K562 (cell line): Measurements from ENCODE around the gene ACAP3. TPM values are rescaled to one million over a fixed set of nuclear protein-coding genes. Genes with fewer than 3 reads are reported as not detected.

ENCODE experiments used
- CBX3 ChIP-seq, 2 experiments: IDR thresholded peaks; 1 replicate in 1 of 2; 2 replicates in 1 of 2; pipeline ENCODE4 v1.6.1; 2012; ENCODE audit warnings: inconsistent platforms in 2 of 2, low read length in 2 of 2, borderline replicate concordance in 1 of 2, control low read depth in 1 of 2
- CEBPG ChIP-seq, 3 experiments: fragments of 200-800 bp in 1 of 3; sonication (Bioruptor generic) in 1 of 3; sonication (generic) in 1 of 3; formaldehyde crosslinking in 1 of 3; IDR thresholded peaks in 2 of 3; conservative IDR thresholded peaks in 1 of 3; 2 replicates each; pipeline versions ENCODE4 v1.6.1 to v1.8.0; 2016 to 2022; ENCODE audit warnings: missing compliant biosample characterization in 2 of 3, missing genetic modification characterization in 2 of 3, mild to moderate bottlenecking in 1 of 3, missing genetic modification reagents in 1 of 3
- CTCF ChIP-seq, 3 experiments: IDR thresholded peaks in 2 of 3; conservative IDR thresholded peaks in 1 of 3; 2 replicates each; pipeline ENCODE4 v1.5.1; 2011 to 2012; ENCODE audit warnings: low read length in 3 of 3, mild to moderate bottlenecking in 3 of 3, control low read depth in 2 of 3, improper control_type of control experiment in 1 of 3, inconsistent platforms in 1 of 3, low read depth in 1 of 3, mixed read lengths in 1 of 3, moderate library complexity in 1 of 3; ENCODE audit not compliant: insufficient read depth in 2 of 3
- FOS ChIP-seq: IDR thresholded peaks from 3 replicates; pipeline ENCODE4 v1.6.1; 2011; ENCODE audit not compliant: insufficient read length; ENCODE audit errors: extremely low read depth
- FOXM1 ChIP-seq, 2 experiments: fragments of 450-650 bp in 1 of 2; sonication (generic) in 1 of 2; formaldehyde crosslinking in 1 of 2; IDR thresholded peaks; 2 replicates each; pipeline versions ENCODE4 v1.6.1 to v1.9.0; 2017 to 2022; ENCODE audit warnings: low read depth in 2 of 2, mild to moderate bottlenecking in 2 of 2, missing genetic modification reagents in 1 of 2, moderate library complexity in 1 of 2
- HLTF ChIP-seq: fragments of 450-650 bp; IDR thresholded peaks from 2 replicates; pipeline ENCODE4 v1.6.1; 2016
- KDM1A ChIP-seq, 2 experiments: fragments of 450-650 bp; IDR thresholded peaks; 2 replicates each; pipeline ENCODE4 v1.6.1; 2016; ENCODE audit warnings: mild to moderate bottlenecking in 2 of 2
- LCOR ChIP-seq: sonication (generic); formaldehyde crosslinking; IDR thresholded peaks from 2 replicates; pipeline ENCODE4 v1.8.0; 2022; ENCODE audit warnings: mild to moderate bottlenecking, missing genetic modification reagents
- NR0B1 ChIP-seq: fragments of 450-650 bp; IDR thresholded peaks from one replicate; pipeline ENCODE4 v1.6.1; 2018; ENCODE audit warnings: mild to moderate bottlenecking, moderate library complexity; ENCODE audit not compliant: partially characterized antibody
- PCBP1 ChIP-seq: fragments of 200-400 bp; formaldehyde crosslinking; IDR thresholded peaks from 2 replicates; pipeline ENCODE4 v1.6.1; 2018; ENCODE audit warnings: mild to moderate bottlenecking, low read depth, low read length; ENCODE audit not compliant: poor library complexity, severe bottlenecking
- PRDM10 ChIP-seq: fragments of 450-650 bp; IDR thresholded peaks from 2 replicates; pipeline ENCODE4 v1.6.1; 2018; ENCODE audit not compliant: partially characterized antibody
- RBFOX2 ChIP-seq: fragments of 200-400 bp; formaldehyde crosslinking; IDR thresholded peaks from 2 replicates; pipeline ENCODE4 v1.6.1; 2017; ENCODE audit warnings: low read depth, mild to moderate bottlenecking, low read length, moderate library complexity
- SMARCA5 ChIP-seq: fragments of 450-650 bp; IDR thresholded peaks from 2 replicates; pipeline ENCODE4 v1.6.1; 2016
- SNRNP70 ChIP-seq: fragments of 200-400 bp; formaldehyde crosslinking; optimal IDR thresholded peaks from 2 replicates; pipeline ENCODE3; 2017; ENCODE audit warnings: low read depth, low read length
- TAF15 ChIP-seq: fragments of 200-400 bp; formaldehyde crosslinking; IDR thresholded peaks from 2 replicates; pipeline ENCODE4 v1.6.1; 2017; ENCODE audit warnings: mild to moderate bottlenecking, low read depth, low read length, moderate library complexity
- TBP ChIP-seq: optimal IDR thresholded peaks from 2 replicates; pipeline ENCODE3; 2011; ENCODE audit warnings: low read depth, low read length, improper control_type of control experiment
- TEAD2 ChIP-seq: fragments of 450-650 bp; IDR thresholded peaks from 2 replicates; pipeline ENCODE4 v1.6.1; 2016; ENCODE audit warnings: missing genetic modification characterization, control low read depth, missing compliant biosample characterization
- TSC22D4 ChIP-seq: fragments of 450-650 bp; IDR thresholded peaks from 2 replicates; pipeline ENCODE4 v1.6.1; 2016; ENCODE audit warnings: missing genetic modification characterization, missing biosample characterization, control low read depth
- ZBED1 ChIP-seq: IDR thresholded peaks from 2 replicates; pipeline ENCODE4 v1.6.1; 2014
- ZEB2 ChIP-seq: fragments of 450-650 bp; IDR thresholded peaks from 2 replicates; pipeline ENCODE4 v1.6.1; 2016
- ZNF184 ChIP-seq: sonication (generic); formaldehyde crosslinking; IDR thresholded peaks from 2 replicates; pipeline ENCODE4 v1.5.0; 2020; ENCODE audit warnings: missing genetic modification reagents
- ZNF24 ChIP-seq: fragments of 450-650 bp; IDR thresholded peaks from 2 replicates; pipeline ENCODE4 v1.6.1; 2016
- ZNF785 ChIP-seq: fragments of 250-450 bp; sonication (Bioruptor Pico); IDR thresholded peaks from 2 replicates; pipeline ENCODE4 v1.4.0; 2020; ENCODE audit warnings: mild to moderate bottlenecking
- polyA plus RNA-seq, 8 experiments: library from polyadenylated mRNA; depleted of rRNA in 4 of 8; stranded (reverse) in 5 of 8; unstranded in 3 of 8; fragments of >200 nt; fragmentation: Nextera tagmentation in 2 of 8; fragmentation: Illumina TruSeq in 1 of 8; extraction: Ambion mirVana in 2 of 8; extraction: Trizol in 1 of 8; gene quantifications; 2 replicates each; pipeline versions ENCODE4 v1.2.1 to v1.2.3, GENCODE V29; 2011 to 2014; ENCODE audit warnings: inconsistent platforms in 1 of 8, missing spikeins in 1 of 8
- total RNA-seq, 7 experiments: library from RNA; depleted of rRNA in 6 of 7; stranded (reverse); fragments of >200 nt in 6 of 7; fragmentation: Illumina TruSeq in 2 of 7; extraction: Trizol in 2 of 7; gene quantifications; 2 replicates each; pipeline versions ENCODE4 v1.2.1 to v1.2.3, GENCODE V29; 2011 to 2021; ENCODE audit warnings: low replicate concordance in 1 of 7

Gene ACAP3
- total and polyA plus RNA-seq, 9 of the 15 experiments (the other 6 are each of a cell fraction or from before 2014, with no cell fraction given): 0.01 to 49.0 (median 12.0) TPM

- peak; percentile 45; the same call in 1 of the 2 replicates for TF ChIP-seq HLTF
- peak; percentile 22 for TF ChIP-seq PRDM10
- TF ChIP-seq FOS: peak; percentile 25
- TF ChIP-seq TBP: peak; percentile 20
- peak; percentile 79 for TF ChIP-seq SMARCA5
- no peak for TF ChIP-seq ZBED1
- peak; percentile 56 to 63 (median 58); a peak in 5 of 6 replicates for TF ChIP-seq CTCF (IDR thresholded peaks at IDR 0.05 in 2 of 3, conservative IDR thresholded peaks at IDR 0.05 in 1 of 3; ENCODE audit: insufficient read depth in 2 of 3, low read depth in 1 of 3, low read length in 3 of 3)
- no peak for TF ChIP-seq ZNF184 (CRISPR knock-in tag)
- TF ChIP-seq SNRNP70: no peak
- TF ChIP-seq TEAD2 (tag): no peak
- TF ChIP-seq CBX3 (IDR thresholded peaks at IDR 0.05; ENCODE audit: borderline replicate concordance in 1 of 2, low read length in 2 of 2): no peak
- peak; percentile 28; the same call in 1 of the 2 replicates for TF ChIP-seq ZEB2
- no peak for TF ChIP-seq FOXM1 (IDR thresholded peaks at IDR 0.05; ENCODE audit: low read depth)
- no peak for TF ChIP-seq FOXM1 (CRISPR knock-in tag; IDR thresholded peaks at IDR 0.05; ENCODE audit: low read depth)
- peak; percentile 46 for TF ChIP-seq RBFOX2
- TF ChIP-seq KDM1A (IDR thresholded peaks at IDR 0.05): peak in 1 of 2 experiments; percentile 41; a peak in 1 of 4 replicates
- peak; percentile 66; the same call in 1 of the 2 replicates for TF ChIP-seq ZNF24
- no peak for TF ChIP-seq ZNF785 (CRISPR knock-in tag)
- TF ChIP-seq CEBPG (CRISPR knock-in tag; IDR thresholded peaks at IDR 0.05): no peak
- TF ChIP-seq CEBPG (tag; conservative IDR thresholded peaks at IDR 0.05 in 1 of 2, IDR thresholded peaks at IDR 0.05 in 1 of 2): no peak
- TF ChIP-seq LCOR (CRISPR knock-in tag): no peak
- no peak for TF ChIP-seq NR0B1
- TF ChIP-seq TAF15: no peak
- TF ChIP-seq TSC22D4 (tag): peak; percentile 86; the same call in 1 of the 2 replicates
- TF ChIP-seq PCBP1: no peak
Measured at GRCh38 chr1:1344655-1345361, 37.1 kb upstream of the ACAP3 start (continued).
